OCI-LY1 (cell line): Measurements from ENCODE around the gene RPL15.

Experiments used
- H2AFZ ChIP-seq: fragments of 200-600 bp; sonication (generic), shearing (Covaris generic); 2 replicates; pipeline ENCODE4 v1.6.0; 2014; ENCODE audit warnings: antibody characterized with exemption, mild to moderate bottlenecking, low read length
- H3F3A ChIP-seq: fragments of 200-600 bp; sonication (generic), shearing (Covaris generic); 2 replicates; pipeline ENCODE4 v1.6.0; 2014; ENCODE audit warnings: mild to moderate bottlenecking, antibody characterized with exemption, low read length, moderate library complexity; ENCODE audit not compliant: insufficient read depth
- H3K27ac ChIP-seq: fragments of 200-600 bp; sonication (generic); 2 replicates; pipeline ENCODE4 v1.5.1; 2014; ENCODE audit warnings: low read length, mixed run types, mild to moderate bottlenecking, low read depth; ENCODE audit not compliant: poor library complexity, severe bottlenecking
- H3K27me3 ChIP-seq: fragments of 200-600 bp; sonication (generic); 2 replicates; pipeline ENCODE4 v1.6.0; 2014; ENCODE audit warnings: antibody characterized with exemption, mild to moderate bottlenecking, low read length, moderate library complexity; ENCODE audit not compliant: insufficient read depth
- H3K36me3 ChIP-seq: fragments of 200-600 bp; sonication (generic); 2 replicates; pipeline ENCODE4 v1.6.1; 2014; ENCODE audit warnings: mild to moderate bottlenecking, antibody characterized with exemption, low read length, moderate library complexity, mixed read lengths; ENCODE audit not compliant: insufficient read depth
- H3K4me1 ChIP-seq: fragments of 200-600 bp; sonication (generic); 2 replicates; pipeline ENCODE4 v1.5.1; 2014; ENCODE audit warnings: mild to moderate bottlenecking, low read length, moderate library complexity; ENCODE audit not compliant: insufficient read depth, severe bottlenecking
- H3K4me2 ChIP-seq: fragments of 200-600 bp; sonication (generic), shearing (Covaris generic); 2 replicates; pipeline ENCODE4 v1.6.1; 2014; ENCODE audit warnings: low read length
- H3K4me3 ChIP-seq: fragments of 200-600 bp; sonication (generic); 2 replicates; pipeline ENCODE4 v1.5.1; 2014; ENCODE audit warnings: low read length, low read depth, mild to moderate bottlenecking, mixed read lengths; ENCODE audit not compliant: poor library complexity, severe bottlenecking
- H3K79me2 ChIP-seq: fragments of 200-600 bp; shearing (Covaris generic); 2 replicates; pipeline ENCODE4 v1.6.1; 2016; ENCODE audit warnings: mixed run types, low read length, mixed read lengths; ENCODE audit not compliant: insufficient read depth
- H3K9ac ChIP-seq: fragments of 200-600 bp; sonication (generic), shearing (Covaris generic); 2 replicates; pipeline ENCODE4 v1.6.1; 2014; ENCODE audit warnings: mild to moderate bottlenecking, low read length, mixed read lengths
- H3K9me2 ChIP-seq: fragments of 200-600 bp; sonication (generic), shearing (Covaris generic); 2 replicates; pipeline ENCODE4 v1.6.1; 2014; ENCODE audit warnings: low read depth, mild to moderate bottlenecking, low read length, mixed read lengths
- H3K9me3 ChIP-seq: fragments of 200-600 bp; shearing (Covaris generic); 2 replicates; pipeline ENCODE4 v1.6.1; 2014; ENCODE audit warnings: low read length, mixed read lengths
- H4K20me1 ChIP-seq: fragments of 200-600 bp; sonication (generic), shearing (Covaris generic); 2 replicates; pipeline ENCODE4 v1.6.0; 2016; ENCODE audit warnings: mild to moderate bottlenecking, low read length; ENCODE audit not compliant: insufficient read depth
- CTCF ChIP-seq: fragments of 200-600 bp; sonication (generic), shearing (Covaris generic); IDR thresholded peaks from 2 replicates; pipeline ENCODE4 v1.5.1; 2017; ENCODE audit warnings: mild to moderate bottlenecking, antibody characterized with exemption, low read length, moderate library complexity, mixed read lengths
- EZH2 ChIP-seq: fragments of 200-600 bp; sonication (generic), shearing (Covaris generic); IDR thresholded peaks from 2 replicates; pipeline ENCODE4 v1.8.0; 2017; ENCODE audit warnings: borderline replicate concordance, mixed run types, mild to moderate bottlenecking, antibody characterized with exemption, low read length, moderate library complexity, mixed read lengths

Gene RPL15

GRCh38 chr3:23928524-23928923, 11.6 kb downstream of the RPL15 start:
- no peaks in the 10 kb centered on the region for H3K36me3 ChIP-seq
- no peaks in the 10 kb centered on the region for H3K79me2 ChIP-seq
- no peak overlapping the region for H3K9ac ChIP-seq
- no peak overlapping the region for H3K4me2 ChIP-seq
- H3K4me1 ChIP-seq, result peaks cover 13% of the 10 kb centered on the region
- H3K4me3 ChIP-seq, result no peak overlapping the region
- no peak for TF ChIP-seq CTCF
- TF ChIP-seq EZH2, result no peak
- H4K20me1 ChIP-seq, result no peaks in the 10 kb centered on the region
- H3K9me3 ChIP-seq, result no peaks in the 10 kb centered on the region
- no peak overlapping the region for H3K27ac ChIP-seq
- H3K9me2 ChIP-seq, result no peaks in the 10 kb centered on the region
- no peaks in the 10 kb centered on the region for H3F3A ChIP-seq
- no peaks in the 10 kb centered on the region for H3K27me3 ChIP-seq
- H2AFZ ChIP-seq, result no peak overlapping the region

DNA sequence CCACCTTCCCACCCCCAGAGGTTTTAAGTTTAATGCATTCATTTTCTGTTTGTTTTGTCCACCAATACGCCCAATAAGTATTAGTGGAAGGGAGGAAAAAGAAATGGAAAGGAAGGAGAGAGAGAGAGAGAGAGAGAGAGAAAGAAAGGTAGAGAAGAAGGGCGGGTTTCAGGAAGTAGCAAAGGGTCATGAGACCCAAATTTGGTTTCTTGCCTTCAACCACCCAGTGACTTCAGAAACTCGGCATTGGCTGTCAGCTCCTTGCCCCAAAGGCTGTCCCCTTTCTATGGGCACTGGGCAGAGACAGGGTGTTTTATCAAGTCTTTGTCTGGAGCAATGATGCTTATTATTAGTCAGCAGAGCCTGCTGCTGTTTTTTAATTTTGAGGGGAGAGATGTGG, 14.7 kb downstream of the RPL15 start:
- no peak overlapping the region for H3K9ac ChIP-seq
- peak overlapping the region; percentile 99 for H2AFZ ChIP-seq
- H3K27ac ChIP-seq, result no peak overlapping the region
- no peaks in the 10 kb centered on the region for H3K36me3 ChIP-seq
- H3K9me3 ChIP-seq, result no peaks in the 10 kb centered on the region
- peaks cover 13% of the 10 kb centered on the region for H3K4me1 ChIP-seq
- H3F3A ChIP-seq, result no peaks in the 10 kb centered on the region
- no peaks in the 10 kb centered on the region for H3K9me2 ChIP-seq
- H3K79me2 ChIP-seq, result no peaks in the 10 kb centered on the region
- no peaks in the 10 kb centered on the region for H3K27me3 ChIP-seq
- 0 out of 2 replicates have a peak overlapping the region, but pooled peaks have one; percentile 30 for H3K4me2 ChIP-seq
- H4K20me1 ChIP-seq, result no peaks in the 10 kb centered on the region
- no peak overlapping the region for H3K4me3 ChIP-seq
- TF ChIP-seq EZH2 (no peak), CTCF (no peak)

DNA sequence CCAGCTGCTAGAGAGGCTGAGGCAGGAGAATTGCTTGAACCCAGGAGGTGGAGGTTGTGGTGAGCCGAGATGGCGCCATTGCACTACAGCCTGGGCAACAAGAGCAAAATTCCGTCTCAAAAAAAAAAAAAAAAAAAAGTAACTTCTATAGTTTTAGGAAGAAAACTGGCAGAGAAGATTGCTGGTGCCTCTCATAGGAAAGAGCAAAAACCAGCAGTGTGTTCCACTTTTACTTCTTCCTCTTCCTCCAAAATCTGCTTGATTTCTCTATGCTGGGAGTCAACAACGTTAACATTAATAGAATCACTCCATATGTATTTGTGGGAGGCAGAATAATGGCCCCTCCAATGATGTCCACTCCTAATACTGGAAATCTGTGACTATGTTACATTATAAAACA, 15.6 kb downstream of the RPL15 start:
- no peak overlapping the region for H3K27ac ChIP-seq
- H3F3A ChIP-seq, result no peaks in the 10 kb centered on the region
- H3K4me3 ChIP-seq, result no peak overlapping the region
- H3K4me2 ChIP-seq, result no peak overlapping the region
- H3K36me3 ChIP-seq, result no peaks in the 10 kb centered on the region
- H3K4me1 ChIP-seq, result peaks cover 13% of the 10 kb centered on the region
- no peak overlapping the region for H3K9ac ChIP-seq
- H2AFZ ChIP-seq, result no peak overlapping the region
- TF ChIP-seq EZH2, result no peak
- TF ChIP-seq CTCF, result no peak
- H4K20me1 ChIP-seq, result no peaks in the 10 kb centered on the region
- no peaks in the 10 kb centered on the region for H3K27me3 ChIP-seq
- no peaks in the 10 kb centered on the region for H3K9me2 ChIP-seq
- no peaks in the 10 kb centered on the region for H3K9me3 ChIP-seq
- H3K79me2 ChIP-seq, result no peaks in the 10 kb centered on the region
